Activated T-cell treated with anti-CD3 and anti-CD28 coated beads for 4 hours (primary cell): ENCODE data around the gene TSACC.
A peak's percentile ranks its signal among the peaks of the same experiment; 100 is the strongest.

Source experiments
- DNase-seq: peaks from one replicate; pipeline ENCODE4 v3.0.0-alpha.2; 2020

Gene TSACC

GRCh38 chr1:156376958-156377919 lies 38.9 kb downstream of the TSACC start:
- no peak for DNase-seq

- DNase-seq: no peak
Measured at GRCh38 chr1:156378557-156378956, 40.2 kb downstream of the TSACC start.

GRCh38 chr1:156379420-156380165 lies 41.3 kb downstream of the TSACC start:
- DNase-seq: no peak

GRCh38 chr1:156382561-156382960 lies 44.2 kb downstream of the TSACC start:
- no peak for DNase-seq

GRCh38 chr1:156383023-156383422 lies 44.7 kb downstream of the TSACC start:
- DNase-seq: peak; percentile 34

- DNase-seq: no peak
Measured at GRCh38 chr1:156384007-156384406, 45.7 kb downstream of the TSACC start.

- no peak for DNase-seq
Measured at GRCh38 chr1:156384658-156385057, 46.3 kb downstream of the TSACC start.

- peak; percentile 75 for DNase-seq
Measured at GRCh38 chr1:156385534-156386031, 47.3 kb downstream of the TSACC start.

- no peak for DNase-seq
Measured at GRCh38 chr1:156386134-156386901, 48.0 kb downstream of the TSACC start.

GRCh38 chr1:156386949-156387869 lies 48.9 kb downstream of the TSACC start:
- no peak for DNase-seq

GRCh38 chr1:156387870-156388173 lies 49.5 kb downstream of the TSACC start:
- DNase-seq: no peak

- no peak for DNase-seq
Measured at GRCh38 chr1:156388174-156389137, 50.1 kb downstream of the TSACC start.

- DNase-seq: no peak
Measured at GRCh38 chr1:156389311-156389710, 51.0 kb downstream of the TSACC start.

- no peak for DNase-seq
Measured at GRCh38 chr1:156390469-156391365, 52.4 kb downstream of the TSACC start.

GRCh38 chr1:156391366-156391677 lies 53.0 kb downstream of the TSACC start:
- no peak for DNase-seq

- DNase-seq: no peak
Measured at GRCh38 chr1:156391701-156392100, 53.4 kb downstream of the TSACC start.

GRCh38 chr1:156392452-156392853 lies 54.1 kb downstream of the TSACC start:
- DNase-seq: no peak

GRCh38 chr1:156393095-156393494 lies 54.8 kb downstream of the TSACC start:
- DNase-seq: no peak

GRCh38 chr1:156394082-156394481 lies 55.8 kb downstream of the TSACC start:
- DNase-seq: no peak
